ENCODE data around the gene NABP2.

NABP2 gene

GRCh38 chr12:56229082-56229481 lies 4.9 kb downstream of the NABP2 start:
- H2AFZ ChIP-seq (ENCODE audit: low read depth, low read length): no peak overlapping the region
- H3K9ac ChIP-seq (ENCODE audit: low read depth, low read length): no peak overlapping the region
- no peak overlapping the region for H3K4me2 ChIP-seq (ENCODE audit: insufficient read depth, low read length)
- H3K9me3 ChIP-seq (ENCODE audit: insufficient read depth, low read length, severe bottlenecking): no peaks in the 10 kb centered on the region
- H3K27me3 ChIP-seq (ENCODE audit: insufficient read depth, low read length, poor library complexity): no peaks in the 10 kb centered on the region
- H3K79me2 ChIP-seq (ENCODE audit: insufficient read depth, low read length): peaks cover 18% of the 10 kb centered on the region
- H3K4me3 ChIP-seq (ENCODE audit: low read depth in 1 of 2, low read length in 2 of 2): no peak overlapping the region
- peaks cover 19% of the 10 kb centered on the region for H3K4me1 ChIP-seq (ENCODE audit: insufficient read depth, low read length)
- DNase-seq (no peak), ATAC-seq (ENCODE audit: insufficient read depth, low read depth) (no peak)
- peaks cover 17% of the 10 kb centered on the region for H3K36me3 ChIP-seq (ENCODE audit: insufficient read depth, low read length)
- no peaks in the 10 kb centered on the region for H4K20me1 ChIP-seq (ENCODE audit: insufficient read depth, low read length)
- H3K27ac ChIP-seq (ENCODE audit: low read length): no peak overlapping the region
- TF ChIP-seq EZH2 (IDR thresholded peaks at IDR 0.05; ENCODE audit: borderline replicate concordance, low read depth, low read length, severe bottlenecking) (no peak), CTCF (IDR thresholded peaks at IDR 0.05; ENCODE audit: borderline replicate concordance, extremely low read depth, low read length, poor library complexity, severe bottlenecking) (no peak)

- Histone ChIP-seq H3K4me1 (ENCODE audit: insufficient read depth, low read length) (peaks cover 14% of the 10 kb centered on the region), H3K4me3 (ENCODE audit: low read depth in 1 of 2, low read length in 2 of 2) (no peak within 1 kb of the TSS), H3K4me2 (ENCODE audit: insufficient read depth, low read length) (no peak within 1 kb of the TSS), H3K36me3 (ENCODE audit: insufficient read depth, low read length) (peaks cover 17% of the 10 kb centered on the region), H3K27me3 (ENCODE audit: insufficient read depth, low read length, poor library complexity) (no peaks in the 10 kb centered on the region), H4K20me1 (ENCODE audit: insufficient read depth, low read length) (no peaks in the 10 kb centered on the region), H2AFZ (ENCODE audit: low read depth, low read length) (no peak within 1 kb of the TSS), H3K27ac (ENCODE audit: low read length) (no peak within 1 kb of the TSS), H3K9me3 (ENCODE audit: insufficient read depth, low read length, severe bottlenecking) (no peaks in the 10 kb centered on the region), H3K79me2 (ENCODE audit: insufficient read depth, low read length) (peaks cover 11% of the 10 kb centered on the region), H3K9ac (ENCODE audit: low read depth, low read length) (no peak within 1 kb of the TSS)
- no peak for TF ChIP-seq CTCF (IDR thresholded peaks at IDR 0.05; ENCODE audit: borderline replicate concordance, extremely low read depth, low read length, poor library complexity, severe bottlenecking)
- no peak for TF ChIP-seq EZH2 (IDR thresholded peaks at IDR 0.05; ENCODE audit: borderline replicate concordance, low read depth, low read length, severe bottlenecking)
- ATAC-seq (ENCODE audit: insufficient read depth, low read depth) (no peak), DNase-seq (no peak)
These were observed 5.8 kb downstream of the NABP2 start, which contains the start of gene SLC39A5 for GRCh38 chr12:56229916-56230431. Gene SLC39A5, plus strand, starts transcription at chr12:56230051. Its CDS starts 1,224 bp downstream, at chr12:56231275.

- no peak overlapping the region for H3K9ac ChIP-seq (ENCODE audit: low read depth, low read length)
- H3K79me2 ChIP-seq (ENCODE audit: insufficient read depth, low read length): peaks cover 4% of the 10 kb centered on the region
- H3K27me3 ChIP-seq (ENCODE audit: insufficient read depth, low read length, poor library complexity): no peaks in the 10 kb centered on the region
- no peak overlapping the region for H2AFZ ChIP-seq (ENCODE audit: low read depth, low read length)
- DNase-seq (no peak), ATAC-seq (ENCODE audit: insufficient read depth, low read depth) (no peak)
- peaks cover 11% of the 10 kb centered on the region for H3K36me3 ChIP-seq (ENCODE audit: insufficient read depth, low read length)
- H3K4me2 ChIP-seq (ENCODE audit: insufficient read depth, low read length): no peak overlapping the region
- H3K4me1 ChIP-seq (ENCODE audit: insufficient read depth, low read length): peaks cover 7% of the 10 kb centered on the region
- no peak overlapping the region for H3K27ac ChIP-seq (ENCODE audit: low read length)
- TF ChIP-seq EZH2 (IDR thresholded peaks at IDR 0.05; ENCODE audit: borderline replicate concordance, low read depth, low read length, severe bottlenecking): no peak
- no peak for TF ChIP-seq CTCF (IDR thresholded peaks at IDR 0.05; ENCODE audit: borderline replicate concordance, extremely low read depth, low read length, poor library complexity, severe bottlenecking)
- no peak overlapping the region for H3K4me3 ChIP-seq (ENCODE audit: low read depth in 1 of 2, low read length in 2 of 2)
- H4K20me1 ChIP-seq (ENCODE audit: insufficient read depth, low read length): no peaks in the 10 kb centered on the region
- H3K9me3 ChIP-seq (ENCODE audit: insufficient read depth, low read length, severe bottlenecking): no peaks in the 10 kb centered on the region
These were observed 6.5 kb downstream of the NABP2 start for GRCh38 chr12:56230432-56231183.

All from DND-41 (cell line).